Neuron (in vitro differentiated cells): ENCODE measurements around the gene HELZ.

ENCODE experiments used
- H2AFZ ChIP-seq: one replicate; pipeline ENCODE4 v1.6.1; 2013; ENCODE audit warnings: low read depth, mild to moderate bottlenecking, inconsistent platforms, low read length, moderate library complexity
- H3K27me3 ChIP-seq: one replicate; pipeline ENCODE4 v1.6.1; 2013; ENCODE audit warnings: low read length; ENCODE audit not compliant: insufficient read depth
- H3K36me3 ChIP-seq: one replicate; pipeline ENCODE4 v1.6.1; 2013; ENCODE audit warnings: low read length; ENCODE audit not compliant: insufficient read depth
- H3K4me1 ChIP-seq: one replicate; pipeline ENCODE4 v1.6.1; 2013; ENCODE audit warnings: low read length; ENCODE audit not compliant: insufficient read depth
- H3K4me3 ChIP-seq: 2 replicates; pipeline ENCODE4 v1.5.1; 2013; ENCODE audit warnings: mild to moderate bottlenecking, low read length, moderate library complexity
- H3K9me3 ChIP-seq: one replicate; pipeline ENCODE4 v1.6.1; 2013; ENCODE audit warnings: low read length

Gene HELZ

DNA sequence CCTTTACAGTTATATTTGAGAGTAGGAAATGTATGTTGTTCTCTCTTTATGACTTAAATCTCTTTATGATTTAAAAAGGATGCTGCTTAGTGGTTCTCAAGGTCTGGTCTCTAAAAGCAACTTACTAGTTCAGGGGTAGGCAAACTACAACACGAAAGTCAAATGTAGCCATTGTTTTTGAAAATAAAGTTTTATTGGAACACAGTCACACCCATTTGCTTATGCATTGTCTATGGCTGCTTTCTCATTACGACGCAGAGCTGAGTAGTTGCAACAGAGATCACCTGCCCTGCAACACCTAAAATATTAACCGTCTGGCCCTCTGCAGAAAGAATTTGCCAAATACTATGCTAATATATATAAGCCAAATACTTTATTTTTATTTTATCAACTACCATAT, 58.2 kb downstream of the HELZ start:
- Histone ChIP-seq H3K36me3 (peaks cover 29% of the 10 kb centered on the region), H3K4me1 (no peaks in the 10 kb centered on the region), H2AFZ (no peak overlapping the region), H3K27me3 (no peaks in the 10 kb centered on the region), H3K4me3 (no peak overlapping the region), H3K9me3 (peaks cover 4% of the 10 kb centered on the region)

DNA sequence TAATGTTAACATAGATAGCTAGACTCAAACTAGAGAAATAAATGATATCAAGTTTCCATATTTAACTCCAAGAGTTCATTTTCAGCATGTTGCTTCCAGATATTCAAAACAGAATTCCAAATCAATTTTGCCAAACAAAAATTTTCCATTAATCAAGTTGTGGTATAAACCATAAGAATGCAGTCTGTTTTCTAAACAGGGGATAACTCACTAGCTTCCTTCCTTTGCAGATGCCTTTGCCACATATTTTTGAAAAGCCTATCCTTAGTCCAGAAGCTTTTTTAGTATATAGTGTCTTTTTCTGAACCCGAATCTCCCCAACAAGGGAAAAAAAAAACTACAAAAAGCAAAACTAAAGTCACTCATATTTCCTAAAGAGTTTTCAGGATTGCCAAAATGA, 61.5 kb downstream of the HELZ start:
- Histone ChIP-seq H3K4me1 (no peaks in the 10 kb centered on the region), H3K36me3 (peaks cover 24% of the 10 kb centered on the region), H3K4me3 (no peak overlapping the region), H2AFZ (no peak overlapping the region), H3K9me3 (no peaks in the 10 kb centered on the region), H3K27me3 (no peaks in the 10 kb centered on the region)

DNA sequence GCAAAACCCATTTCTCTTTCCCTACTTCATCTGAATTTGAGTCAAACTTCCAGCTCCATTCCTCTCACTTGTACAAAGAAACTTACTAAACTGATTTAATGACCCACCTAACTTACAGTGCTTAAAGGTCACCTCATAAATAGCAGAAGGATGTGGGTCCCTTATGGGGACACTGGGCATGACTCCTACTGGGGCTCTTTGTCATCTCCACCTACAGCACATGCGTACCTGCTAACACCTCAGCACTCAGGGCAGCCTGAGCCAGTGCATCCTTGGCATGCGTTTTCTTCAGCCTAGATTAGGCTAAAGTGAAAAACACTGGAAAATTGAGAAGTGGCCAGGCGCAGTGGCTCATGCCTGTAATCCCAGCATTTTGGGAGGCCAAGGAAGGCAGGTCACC, 63.2 kb downstream of the HELZ start:
- no peak overlapping the region for H3K4me3 ChIP-seq
- no peaks in the 10 kb centered on the region for H3K4me1 ChIP-seq
- no peaks in the 10 kb centered on the region for H3K27me3 ChIP-seq
- peaks cover 25% of the 10 kb centered on the region for H3K36me3 ChIP-seq
- no peak overlapping the region for H2AFZ ChIP-seq
- no peaks in the 10 kb centered on the region for H3K9me3 ChIP-seq

DNA sequence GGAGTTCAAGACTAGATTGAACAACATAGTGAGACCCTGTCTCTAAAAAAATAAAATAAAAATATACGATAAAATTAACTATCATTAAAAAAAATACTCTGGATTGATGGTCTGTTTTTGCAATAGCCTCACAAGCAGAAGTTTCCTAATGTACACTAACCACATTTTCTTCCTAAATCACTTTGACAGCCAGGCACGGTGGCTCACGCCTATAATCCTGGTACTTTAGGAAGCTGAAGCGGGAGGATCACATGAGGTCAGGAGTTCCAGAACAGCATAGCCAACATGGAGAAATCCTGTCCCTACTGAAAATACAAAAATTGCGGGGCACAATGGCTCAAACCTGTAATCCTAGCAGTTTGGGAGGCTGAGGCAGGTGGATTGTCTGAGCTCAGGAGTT, 64.7 kb downstream of the HELZ start:
- Histone ChIP-seq H3K27me3 (no peaks in the 10 kb centered on the region), H3K4me3 (no peak overlapping the region), H3K36me3 (peaks cover 36% of the 10 kb centered on the region), H3K4me1 (no peaks in the 10 kb centered on the region), H2AFZ (no peak overlapping the region), H3K9me3 (no peaks in the 10 kb centered on the region)

DNA sequence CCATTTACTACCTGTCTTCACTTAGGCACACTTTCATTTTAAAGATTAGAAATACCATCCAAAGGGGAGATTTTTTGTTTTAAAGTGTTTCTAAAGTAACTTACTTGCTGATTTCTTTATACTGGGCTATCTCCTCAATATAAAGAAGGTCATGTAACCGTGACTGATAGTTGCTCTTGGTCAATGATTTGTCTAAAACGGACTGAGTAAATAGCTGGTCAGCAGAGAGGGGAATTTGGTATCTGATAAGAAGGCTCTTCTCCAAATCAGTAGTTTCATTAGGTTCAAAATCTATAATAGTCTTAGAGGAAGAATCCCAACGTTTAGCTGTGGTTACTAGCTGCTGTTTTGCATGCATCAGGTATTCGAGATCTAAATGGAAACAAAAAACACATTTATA, 66.4 kb downstream of the HELZ start:
- Histone ChIP-seq H2AFZ (no peak overlapping the region), H3K9me3 (no peaks in the 10 kb centered on the region), H3K4me3 (no peak overlapping the region), H3K27me3 (no peaks in the 10 kb centered on the region), H3K4me1 (no peaks in the 10 kb centered on the region), H3K36me3 (peaks cover 37% of the 10 kb centered on the region)

DNA sequence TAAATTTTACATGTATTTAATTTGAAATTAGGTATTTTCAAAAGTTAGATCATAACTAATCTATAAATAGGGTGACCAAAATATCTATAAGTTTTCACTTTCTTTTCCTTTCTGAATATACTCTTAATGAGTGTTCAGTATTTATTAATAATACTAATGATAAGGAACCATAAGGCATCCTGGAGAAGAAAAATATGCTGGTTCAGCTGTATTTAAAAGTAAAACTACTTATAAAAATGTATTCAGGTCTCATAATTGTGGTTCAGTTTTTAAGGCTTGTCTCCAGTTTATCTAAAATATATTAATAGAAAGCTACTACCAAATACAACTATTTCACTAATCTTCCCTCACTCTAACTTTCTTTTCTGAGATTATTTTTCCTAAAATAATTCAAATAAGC, 67.3 kb downstream of the HELZ start:
- peaks cover 37% of the 10 kb centered on the region for H3K36me3 ChIP-seq
- H2AFZ ChIP-seq: no peak overlapping the region
- no peaks in the 10 kb centered on the region for H3K27me3 ChIP-seq
- H3K9me3 ChIP-seq: no peaks in the 10 kb centered on the region
- H3K4me3 ChIP-seq: no peak overlapping the region
- H3K4me1 ChIP-seq: no peaks in the 10 kb centered on the region

DNA sequence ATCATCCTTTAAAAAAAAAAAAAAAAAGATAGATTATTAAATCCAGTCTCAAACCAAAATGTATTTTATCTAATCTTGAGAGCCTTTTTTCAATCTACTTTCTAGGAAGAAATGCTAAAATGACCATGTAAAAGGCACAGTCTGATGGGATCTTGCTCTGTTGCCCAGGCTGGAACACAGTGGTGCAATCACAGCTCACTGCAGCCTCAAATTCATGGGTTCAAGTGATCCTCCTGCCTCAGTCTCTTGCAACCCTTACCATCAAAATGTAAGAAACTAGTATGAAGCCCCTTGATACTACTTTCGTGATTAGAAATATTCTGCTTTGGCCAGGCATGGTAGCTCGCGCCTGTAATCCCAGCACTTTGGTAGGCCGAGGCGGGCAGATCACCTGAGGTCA, 70.8 kb downstream of the HELZ start:
- Histone ChIP-seq H3K36me3 (peaks cover 35% of the 10 kb centered on the region), H2AFZ (no peak overlapping the region), H3K27me3 (no peaks in the 10 kb centered on the region), H3K4me3 (no peak overlapping the region), H3K9me3 (no peaks in the 10 kb centered on the region), H3K4me1 (no peaks in the 10 kb centered on the region)

DNA sequence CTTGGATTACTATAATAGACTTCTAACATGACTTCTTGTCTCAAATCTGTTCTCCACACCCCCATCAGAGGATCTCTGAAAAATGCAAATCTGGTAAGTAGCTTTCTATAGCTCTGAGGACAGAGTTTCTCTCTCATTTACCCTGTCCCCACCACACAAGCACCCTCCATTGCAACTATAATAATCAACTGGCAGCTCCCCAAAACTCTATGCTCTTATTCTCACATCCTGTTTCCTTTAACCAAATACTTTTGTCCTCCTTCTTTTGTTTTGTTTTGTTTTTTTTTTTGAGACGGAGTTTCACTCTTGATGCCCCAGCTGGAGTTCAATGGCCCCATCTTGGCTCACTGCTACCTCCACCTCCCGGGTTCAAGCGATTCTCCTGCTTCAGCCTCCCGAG, 73.4 kb downstream of the HELZ start:
- Histone ChIP-seq H3K36me3 (peaks cover 27% of the 10 kb centered on the region), H3K4me1 (no peaks in the 10 kb centered on the region), H3K9me3 (no peaks in the 10 kb centered on the region), H3K27me3 (no peaks in the 10 kb centered on the region), H2AFZ (no peak overlapping the region), H3K4me3 (no peak overlapping the region)

DNA sequence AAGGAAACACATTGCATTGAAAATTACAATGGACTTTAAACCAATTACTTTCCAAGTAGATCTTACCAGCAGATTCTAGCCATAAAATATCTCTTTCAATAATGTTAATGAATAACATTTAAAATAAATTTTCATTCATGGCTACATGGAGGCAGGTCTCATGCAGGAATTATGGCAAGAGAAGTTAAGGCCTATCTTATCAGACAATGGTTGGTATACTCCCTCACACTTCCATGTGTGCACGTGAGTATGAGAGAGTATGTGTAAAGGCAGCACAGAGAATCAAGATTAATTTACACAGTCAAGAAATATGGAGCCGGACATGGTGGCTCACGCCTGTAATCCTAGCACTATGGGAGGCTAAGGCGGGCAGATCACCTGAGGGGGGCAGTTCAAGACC, 76.5 kb downstream of the HELZ start:
- H3K27me3 ChIP-seq: no peaks in the 10 kb centered on the region
- H3K4me1 ChIP-seq: no peaks in the 10 kb centered on the region
- no peak overlapping the region for H3K4me3 ChIP-seq
- no peak overlapping the region for H2AFZ ChIP-seq
- peaks cover 33% of the 10 kb centered on the region for H3K36me3 ChIP-seq
- no peaks in the 10 kb centered on the region for H3K9me3 ChIP-seq

DNA sequence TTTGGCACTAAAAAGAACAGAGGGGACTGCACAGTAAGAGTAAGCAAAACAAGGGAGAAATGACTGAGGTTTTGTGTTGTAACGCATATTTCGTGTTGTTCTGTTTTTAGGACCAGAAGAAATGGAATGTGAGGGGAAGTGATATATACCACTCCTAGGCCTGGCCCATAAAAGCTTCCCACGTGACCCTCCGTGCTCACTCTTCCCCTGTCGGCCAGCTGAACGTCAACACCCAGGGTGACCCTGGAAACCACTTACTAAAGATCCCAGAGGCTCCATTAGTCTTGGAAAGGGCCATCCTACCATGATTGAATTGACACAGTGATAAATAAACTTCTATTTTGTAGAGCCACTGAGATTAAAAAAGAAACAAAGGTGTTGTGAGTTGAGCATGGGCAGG, 79.8 kb downstream of the HELZ start:
- no peaks in the 10 kb centered on the region for H3K4me1 ChIP-seq
- H3K4me3 ChIP-seq: no peak overlapping the region
- peaks cover 44% of the 10 kb centered on the region for H3K36me3 ChIP-seq
- no peaks in the 10 kb centered on the region for H3K27me3 ChIP-seq
- no peaks in the 10 kb centered on the region for H3K9me3 ChIP-seq
- no peak overlapping the region for H2AFZ ChIP-seq

DNA sequence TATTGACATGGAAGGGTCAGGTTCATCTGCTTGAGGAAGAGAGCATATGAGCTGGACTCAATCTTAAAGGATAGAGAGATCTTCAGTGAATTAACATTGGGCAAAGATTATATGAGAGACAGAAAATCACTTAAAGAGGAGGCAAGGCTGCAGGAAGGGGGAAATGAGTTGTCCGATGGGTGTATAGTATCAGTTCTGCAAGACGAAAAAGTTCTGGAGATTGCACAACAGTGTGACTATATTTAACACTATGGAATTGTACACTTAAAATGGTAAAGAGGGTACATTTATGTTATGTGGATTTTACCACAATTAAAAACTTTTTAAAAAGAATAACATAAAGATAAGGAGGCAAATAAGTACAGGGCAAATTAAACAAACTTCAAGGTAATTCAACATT, 80.7 kb downstream of the HELZ start:
- no peak overlapping the region for H2AFZ ChIP-seq
- H3K4me3 ChIP-seq: no peak overlapping the region
- H3K9me3 ChIP-seq: no peaks in the 10 kb centered on the region
- no peaks in the 10 kb centered on the region for H3K4me1 ChIP-seq
- H3K27me3 ChIP-seq: no peaks in the 10 kb centered on the region
- H3K36me3 ChIP-seq: peaks cover 51% of the 10 kb centered on the region

DNA sequence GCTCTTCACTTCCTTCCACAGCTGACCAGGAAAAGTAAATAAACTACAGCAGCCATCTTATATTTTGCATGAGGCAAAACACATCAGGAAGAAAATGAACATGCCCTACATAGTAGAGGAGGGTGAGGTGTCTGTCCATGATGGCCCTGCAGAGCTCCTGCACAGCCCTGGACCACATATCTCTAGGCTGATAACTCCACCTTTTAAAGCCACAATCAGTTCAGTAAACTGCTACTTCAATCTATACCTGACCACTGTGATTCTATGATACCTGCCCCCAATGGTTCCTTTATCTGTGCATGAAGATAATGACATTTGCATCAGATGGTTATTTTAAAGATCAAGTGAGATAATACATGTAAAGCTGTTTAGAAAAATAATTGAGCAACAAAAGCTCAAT, 82.2 kb downstream of the HELZ start:
- Histone ChIP-seq H3K9me3 (no peaks in the 10 kb centered on the region), H3K27me3 (no peaks in the 10 kb centered on the region), H3K4me1 (no peaks in the 10 kb centered on the region), H2AFZ (no peak overlapping the region), H3K36me3 (peaks cover 55% of the 10 kb centered on the region), H3K4me3 (no peak overlapping the region)

DNA sequence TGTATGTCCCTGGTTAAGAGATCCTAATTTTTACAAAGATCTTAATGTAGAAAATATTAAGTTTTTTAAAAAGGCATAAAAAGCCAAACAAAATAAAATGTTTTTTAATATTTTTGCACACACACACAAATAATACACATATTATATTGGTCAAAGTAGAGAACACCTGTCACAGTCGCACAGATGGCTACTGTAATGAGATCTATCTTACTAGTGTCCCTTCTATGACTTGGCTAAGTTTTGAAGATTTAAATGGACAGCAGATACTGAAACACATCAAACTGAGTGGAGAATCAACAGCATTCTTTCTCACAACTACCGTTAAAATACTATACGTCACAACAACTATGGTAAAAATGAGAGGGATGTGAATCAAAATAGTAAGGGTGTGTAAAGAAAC, 83.4 kb downstream of the HELZ start:
- Histone ChIP-seq H3K9me3 (no peaks in the 10 kb centered on the region), H3K4me1 (no peaks in the 10 kb centered on the region), H2AFZ (no peak overlapping the region), H3K27me3 (no peaks in the 10 kb centered on the region), H3K36me3 (peaks cover 45% of the 10 kb centered on the region), H3K4me3 (no peak overlapping the region)

DNA sequence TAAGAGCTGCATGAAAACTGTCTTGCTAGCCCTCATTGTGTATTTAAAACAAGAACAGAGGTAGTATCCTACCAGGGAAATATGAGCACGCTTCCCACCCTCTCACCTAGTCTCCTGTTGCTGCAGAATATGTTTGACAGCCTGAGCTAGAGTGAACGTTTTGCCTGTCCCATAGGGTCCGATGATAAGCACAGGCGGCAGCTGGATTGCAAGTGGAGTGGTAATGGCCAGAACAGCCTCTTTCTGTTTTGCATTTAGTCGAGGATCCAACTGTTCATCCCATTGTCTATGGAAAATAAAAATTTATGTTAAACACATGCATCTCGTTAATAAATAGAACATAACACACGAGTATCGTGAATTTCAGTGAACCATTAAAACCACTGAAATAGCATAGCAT, 84.2 kb downstream of the HELZ start:
- Histone ChIP-seq H3K27me3 (no peaks in the 10 kb centered on the region), H2AFZ (no peak overlapping the region), H3K4me3 (no peak overlapping the region), H3K36me3 (peaks cover 40% of the 10 kb centered on the region), H3K4me1 (no peaks in the 10 kb centered on the region), H3K9me3 (no peaks in the 10 kb centered on the region)
